ENCODE data around the gene TCERG1L.

TCERG1L gene

GRCh38 chr10:131173484-131174210 lies 137.9 kb downstream of the TCERG1L start:
- no peaks in the 10 kb centered on the region for H3K4me1 Mint-ChIP-seq (ENCODE audit: low read depth)
- no peak for DNase-seq (ENCODE audit: low spot score)
- H3K36me3 Mint-ChIP-seq (ENCODE audit: low read depth), result no peaks in the 10 kb centered on the region
- H3K27me3 Mint-ChIP-seq (ENCODE audit: low read depth), result no peaks in the 10 kb centered on the region
- H3K27ac Mint-ChIP-seq, result no peak overlapping the region
- no peak overlapping the region for H3K4me3 Mint-ChIP-seq
- H3K9me3 Mint-ChIP-seq, result peaks cover 6% of the 10 kb centered on the region

GRCh38 chr10:131172433-131172832 lies 139.1 kb downstream of the TCERG1L start:
- no peak overlapping the region for H3K4me3 Mint-ChIP-seq
- peaks cover 6% of the 10 kb centered on the region for H3K9me3 Mint-ChIP-seq
- no peaks in the 10 kb centered on the region for H3K36me3 Mint-ChIP-seq (ENCODE audit: low read depth)
- no peak overlapping the region for H3K27ac Mint-ChIP-seq
- no peaks in the 10 kb centered on the region for H3K27me3 Mint-ChIP-seq (ENCODE audit: low read depth)
- H3K4me1 Mint-ChIP-seq (ENCODE audit: low read depth), result no peaks in the 10 kb centered on the region
- no peak for DNase-seq (ENCODE audit: low spot score)

- Mint-ChIP-seq H3K4me1 (ENCODE audit: low read depth) (no peaks in the 10 kb centered on the region), H3K36me3 (ENCODE audit: low read depth) (no peaks in the 10 kb centered on the region), H3K27me3 (ENCODE audit: low read depth) (no peaks in the 10 kb centered on the region), H3K27ac (no peak overlapping the region), H3K4me3 (no peak overlapping the region), H3K9me3 (no peaks in the 10 kb centered on the region)
- DNase-seq (ENCODE audit: low spot score), result no peak
Measured at GRCh38 chr10:131169146-131169545, 142.4 kb downstream of the TCERG1L start.

- H3K27me3 Mint-ChIP-seq (ENCODE audit: low read depth), result no peaks in the 10 kb centered on the region
Measured at GRCh38 chr10:131168238-131168875, 143.2 kb downstream of the TCERG1L start.

GRCh38 chr10:131167036-131167860 lies 144.3 kb downstream of the TCERG1L start:
- Mint-ChIP-seq H3K27me3 (ENCODE audit: low read depth) (no peaks in the 10 kb centered on the region), H3K4me3 (no peak overlapping the region), H3K36me3 (ENCODE audit: low read depth) (no peaks in the 10 kb centered on the region), H3K4me1 (ENCODE audit: low read depth) (no peaks in the 10 kb centered on the region), H3K9me3 (no peaks in the 10 kb centered on the region), H3K27ac (no peak overlapping the region)
- DNase-seq (ENCODE audit: low spot score), result no peak

More at GRCh38 chr10:131168238-131168875, 143.2 kb downstream of the TCERG1L start:
- Mint-ChIP-seq H3K4me1 (ENCODE audit: low read depth) (no peaks in the 10 kb centered on the region), H3K27ac (no peak overlapping the region), H3K9me3 (no peaks in the 10 kb centered on the region), H3K4me3 (no peak overlapping the region), H3K36me3 (ENCODE audit: low read depth) (no peaks in the 10 kb centered on the region)
- no peak for DNase-seq (ENCODE audit: low spot score)

- Mint-ChIP-seq H3K4me1 (ENCODE audit: low read depth) (no peaks in the 10 kb centered on the region), H3K4me3 (no peak overlapping the region), H3K9me3 (no peaks in the 10 kb centered on the region), H3K36me3 (ENCODE audit: low read depth) (no peaks in the 10 kb centered on the region), H3K27ac (no peak overlapping the region), H3K27me3 (ENCODE audit: low read depth) (no peaks in the 10 kb centered on the region)
- DNase-seq (ENCODE audit: low spot score), result no peak
Measured at GRCh38 chr10:131166486-131166885, 145.0 kb downstream of the TCERG1L start.

- H3K9me3 Mint-ChIP-seq, result no peaks in the 10 kb centered on the region
- H3K27ac Mint-ChIP-seq, result no peak overlapping the region
- no peaks in the 10 kb centered on the region for H3K36me3 Mint-ChIP-seq (ENCODE audit: low read depth)
- H3K27me3 Mint-ChIP-seq (ENCODE audit: low read depth), result no peaks in the 10 kb centered on the region
- H3K4me3 Mint-ChIP-seq, result no peak overlapping the region
- DNase-seq (ENCODE audit: low spot score), result no peak
- H3K4me1 Mint-ChIP-seq (ENCODE audit: low read depth), result no peaks in the 10 kb centered on the region
Measured at GRCh38 chr10:131165092-131165491, 146.4 kb downstream of the TCERG1L start.

GRCh38 chr10:131162866-131163843 lies 148.4 kb downstream of the TCERG1L start:
- Mint-ChIP-seq H3K27me3 (ENCODE audit: low read depth) (no peaks in the 10 kb centered on the region), H3K36me3 (ENCODE audit: low read depth) (no peaks in the 10 kb centered on the region), H3K4me3 (no peak overlapping the region), H3K9me3 (no peaks in the 10 kb centered on the region), H3K4me1 (ENCODE audit: low read depth) (no peaks in the 10 kb centered on the region), H3K27ac (no peak overlapping the region)
- no peak for DNase-seq (ENCODE audit: low spot score)

GRCh38 chr10:131162211-131162610 lies 149.3 kb downstream of the TCERG1L start:
- Mint-ChIP-seq H3K4me3 (no peak overlapping the region), H3K4me1 (ENCODE audit: low read depth) (no peaks in the 10 kb centered on the region), H3K27me3 (ENCODE audit: low read depth) (no peaks in the 10 kb centered on the region), H3K36me3 (ENCODE audit: low read depth) (no peaks in the 10 kb centered on the region), H3K27ac (no peak overlapping the region), H3K9me3 (no peaks in the 10 kb centered on the region)
- DNase-seq (ENCODE audit: low spot score), result no peak

GRCh38 chr10:131161087-131161486 lies 150.4 kb downstream of the TCERG1L start:
- no peaks in the 10 kb centered on the region for H3K36me3 Mint-ChIP-seq (ENCODE audit: low read depth)
- no peaks in the 10 kb centered on the region for H3K9me3 Mint-ChIP-seq
- H3K4me3 Mint-ChIP-seq, result no peak overlapping the region
- H3K27ac Mint-ChIP-seq, result no peak overlapping the region
- H3K27me3 Mint-ChIP-seq (ENCODE audit: low read depth), result peaks cover 4% of the 10 kb centered on the region
- no peak for DNase-seq (ENCODE audit: low spot score)
- H3K4me1 Mint-ChIP-seq (ENCODE audit: low read depth), result no peaks in the 10 kb centered on the region

GRCh38 chr10:131160219-131160875 lies 151.2 kb downstream of the TCERG1L start:
- H3K27ac Mint-ChIP-seq, result no peak overlapping the region
- no peak for DNase-seq (ENCODE audit: low spot score)
- no peaks in the 10 kb centered on the region for H3K9me3 Mint-ChIP-seq
- no peak overlapping the region for H3K4me3 Mint-ChIP-seq
- no peaks in the 10 kb centered on the region for H3K36me3 Mint-ChIP-seq (ENCODE audit: low read depth)
- peaks cover 5% of the 10 kb centered on the region for H3K27me3 Mint-ChIP-seq (ENCODE audit: low read depth)
- H3K4me1 Mint-ChIP-seq (ENCODE audit: low read depth), result no peaks in the 10 kb centered on the region

GRCh38 chr10:131159771-131160170 lies 151.8 kb downstream of the TCERG1L start:
- Mint-ChIP-seq H3K9me3 (no peaks in the 10 kb centered on the region), H3K27me3 (ENCODE audit: low read depth) (peaks cover 5% of the 10 kb centered on the region), H3K36me3 (ENCODE audit: low read depth) (no peaks in the 10 kb centered on the region), H3K4me1 (ENCODE audit: low read depth) (no peaks in the 10 kb centered on the region), H3K27ac (no peak overlapping the region), H3K4me3 (no peak overlapping the region)
- no peak for DNase-seq (ENCODE audit: low spot score)

GRCh38 chr10:131158695-131159094 lies 152.8 kb downstream of the TCERG1L start:
- Mint-ChIP-seq H3K4me1 (ENCODE audit: low read depth) (no peaks in the 10 kb centered on the region), H3K27ac (no peak overlapping the region), H3K36me3 (ENCODE audit: low read depth) (no peaks in the 10 kb centered on the region), H3K27me3 (ENCODE audit: low read depth) (peaks cover 5% of the 10 kb centered on the region), H3K4me3 (no peak overlapping the region), H3K9me3 (no peaks in the 10 kb centered on the region)
- no peak for DNase-seq (ENCODE audit: low spot score)
